Endothelial cell of umbilical vein (primary cell): ENCODE measurements around the gene IGSF9. TPM values are rescaled to one million over a fixed set of nuclear protein-coding genes. Genes with fewer than 3 reads are reported as not detected.

Experiments
- BruUV-seq: library from RNA; stranded (reverse); fragments of 400-500 nt; replicated peaks from 2 replicates; lab custom pipeline; 2021; lab: Mats Ljungman, UMichigan
- CTCF ChIA-PET: fragments of 300-600, 350-600 bp; sonication (Branson Sonifier 250); formaldehyde crosslinking; loops from one replicate; lab custom pipeline; 2021; ENCODE audit warnings: antibody characterized with exemption, inconsistent platforms; lab: Charles Lee
- POLR2A ChIA-PET: fragments of 300-600, 350-600 bp; sonication (Branson Sonifier 250); formaldehyde crosslinking; loops from one replicate; lab custom pipeline; 2021; ENCODE audit warnings: antibody characterized with exemption, inconsistent platforms; lab: Charles Lee
- DNase-seq: peaks from one replicate; pipeline ENCODE4 v3.0.0-alpha.2; 2011; ENCODE audit warnings: low read depth, low spot score
- FAIRE-seq: peaks from 2 replicates; lab custom pipeline; 2011; peaks lifted over from hg19 to GRCh38; lab: Jason Lieb, UNC
- H2AFZ ChIP-seq: 2 replicates; pipeline ENCODE4 v1.6.0; 2012; ENCODE audit warnings: low read depth, low read length, control low read depth, inconsistent platforms
- H3K27ac ChIP-seq: 2 replicates; pipeline ENCODE4 v1.5.1; 2011; ENCODE audit warnings: low read depth, mild to moderate bottlenecking, control low read depth, low read length, moderate library complexity; ENCODE audit not compliant: insufficient read depth
- H3K27me3 ChIP-seq, 2 experiments: 2 replicates each; pipeline versions ENCODE4 v1.6.0 to v1.6.1; 2011; ENCODE audit warnings: low read length in 2 of 2, mixed read lengths in 1 of 2; ENCODE audit not compliant: control insufficient read depth in 2 of 2, insufficient read depth in 2 of 2
- H3K36me3 ChIP-seq, 2 experiments: 2 replicates in 1 of 2; 3 replicates in 1 of 2; pipeline ENCODE4 v1.5.1; 2011; ENCODE audit warnings: low read length in 2 of 2, mild to moderate bottlenecking in 1 of 2, moderate library complexity in 1 of 2; ENCODE audit not compliant: control insufficient read depth in 2 of 2, insufficient read depth in 2 of 2; ENCODE audit errors: extremely low read depth in 1 of 2
- H3K4me1 ChIP-seq: 3 replicates; pipeline ENCODE4 v1.5.1; 2011; ENCODE audit warnings: mild to moderate bottlenecking, low read length; ENCODE audit not compliant: control insufficient read depth, insufficient read depth; ENCODE audit errors: extremely low read depth
- H3K4me2 ChIP-seq: 2 replicates; pipeline ENCODE4 v1.6.1; 2011; ENCODE audit warnings: low read length, control low read depth, mixed read lengths; ENCODE audit not compliant: insufficient read depth
- H3K4me3 ChIP-seq, 3 experiments: fragments of 200-600 bp in 1 of 3; sonication (generic), shearing (Covaris generic) in 1 of 3; replicated peaks in 1 of 3; 2 replicates each; pipeline ENCODE4 v1.5.1; 2011 to 2016; ENCODE audit warnings: control low read depth in 3 of 3, low read length in 3 of 3, mild to moderate bottlenecking in 2 of 3, inconsistent platforms in 1 of 3, low read depth in 1 of 3, moderate library complexity in 1 of 3; ENCODE audit not compliant: insufficient read depth in 1 of 3
- H3K79me2 ChIP-seq: 2 replicates; pipeline ENCODE4 v1.6.0; 2012; ENCODE audit warnings: low read length, inconsistent platforms; ENCODE audit not compliant: control insufficient read depth, insufficient read depth
- H3K9ac ChIP-seq: replicated peaks from 2 replicates; pipeline ENCODE3; 2011; ENCODE audit warnings: low read length, control low read depth; ENCODE audit not compliant: insufficient read depth; ENCODE audit errors: extremely low read depth
- H3K9me1 ChIP-seq: replicated peaks from 3 replicates; pipeline ENCODE4 v1.6.0; 2011; ENCODE audit warnings: mild to moderate bottlenecking, low read length; ENCODE audit not compliant: control insufficient read depth, insufficient read depth; ENCODE audit errors: extremely low read depth
- H3K9me3 ChIP-seq: replicated peaks from 2 replicates; pipeline ENCODE4 v1.5.1; 2012; ENCODE audit warnings: low read length, inconsistent platforms; ENCODE audit not compliant: control insufficient read depth, insufficient read depth
- H4K20me1 ChIP-seq: replicated peaks from 2 replicates; pipeline ENCODE3; 2011; ENCODE audit warnings: mild to moderate bottlenecking, low read length; ENCODE audit not compliant: control insufficient read depth, insufficient read depth; ENCODE audit errors: extremely low read depth
- CTCF ChIP-seq, 2 donors: IDR thresholded peaks; 1 replicate in 1 of 2; 2 replicates in 1 of 2; pipeline ENCODE4 v1.5.1; 2011; ENCODE audit warnings: low read length in 2 of 2, mild to moderate bottlenecking in 2 of 2, moderate library complexity in 2 of 2, control low read depth in 1 of 2, inconsistent platforms in 1 of 2, low read depth in 1 of 2; ENCODE audit not compliant: insufficient read depth in 1 of 2; ENCODE audit errors: extremely low read depth in 1 of 2
- EZH2 ChIP-seq: IDR thresholded peaks from 2 replicates; pipeline ENCODE4 v1.6.1; 2012; ENCODE audit warnings: borderline replicate concordance, low read depth, mild to moderate bottlenecking, moderate library complexity, low read length, inconsistent platforms; ENCODE audit not compliant: severe bottlenecking
- FOS ChIP-seq: IDR thresholded peaks from 2 replicates; pipeline ENCODE4 v1.6.1; 2011; ENCODE audit warnings: mild to moderate bottlenecking, low read length, moderate library complexity, borderline replicate concordance; ENCODE audit not compliant: insufficient read depth
- GATA2 ChIP-seq: IDR thresholded peaks from 2 replicates; pipeline ENCODE4 v1.7.0; 2011; ENCODE audit warnings: low read depth, mild to moderate bottlenecking, moderate library complexity, mixed read lengths, low read length; ENCODE audit not compliant: insufficient read length, insufficient read depth
- JUN ChIP-seq: IDR thresholded peaks from 2 replicates; pipeline ENCODE4 v1.6.1; 2011; ENCODE audit warnings: borderline replicate concordance, low read depth; ENCODE audit not compliant: insufficient read length, insufficient read depth
- MAX ChIP-seq: IDR thresholded peaks from 2 replicates; pipeline ENCODE4 v1.6.1; 2011; ENCODE audit not compliant: insufficient read depth, insufficient read length
- MYC ChIP-seq: IDR thresholded peaks from one replicate; pipeline ENCODE4 v1.6.1; 2011; ENCODE audit warnings: mild to moderate bottlenecking, low read depth, low read length
- POLR2A ChIP-seq: IDR thresholded peaks from 2 replicates; pipeline ENCODE4 v1.6.1; 2012; ENCODE audit warnings: low read depth, mild to moderate bottlenecking, control low read depth, low read length
- POLR2AphosphoS5 ChIP-seq: IDR thresholded peaks from 2 replicates; pipeline ENCODE4 v1.6.1; 2012; ENCODE audit warnings: low read depth, mild to moderate bottlenecking, control low read depth, low read length, moderate library complexity; ENCODE audit not compliant: insufficient read depth
- dilution Hi-C: fragments of 300-500 bp; cut with MboI; formaldehyde crosslinking; loops from one replicate; pipeline ENCODE4 v1.15.0; 2019; ENCODE audit warnings: low sequenced_read_pairs; ENCODE audit not compliant: extremely low pct_ligation_motif_present
- intact Hi-C: fragments of 100-400 bp; cut with micrococcal nuclease; formaldehyde crosslinking; loops from one replicate; pipeline ENCODE4 v1.10.0; 2022
- polyA plus RNA-seq, 4 experiments: library from polyadenylated mRNA; depleted of rRNA in 3 of 4; stranded (reverse) in 3 of 4; unstranded in 1 of 4; fragments of >200 nt; gene quantifications; 2 replicates each; pipeline versions ENCODE4 v1.2.1 to v1.2.3, GENCODE V29; 2011 to 2012; ENCODE audit warnings: missing spikeins in 1 of 4
- total RNA-seq: library from RNA; stranded (reverse); gene quantifications from 2 replicates; pipeline ENCODE4 v1.2.3, GENCODE V29; 2021

IGSF9 gene
- total and polyA plus RNA-seq, 2 donors (not counting 3 experiments of a cell fraction or from before 2014, with no cell fraction given), result 0.15 TPM

GRCh38 chr1:159953536-159954515 is 8.4 kb upstream of the IGSF9 start, which contains the start of gene SLAMF9:
SLAMF9 (minus strand) TSS chr1:159954237; CDS start chr1:159954137, 100 bp downstream.
- H3K9ac ChIP-seq, result no peak within 1 kb of the TSS
- no peak for TF ChIP-seq EZH2
- no peak for TF ChIP-seq GATA2
- TF ChIP-seq POLR2AphosphoS5, result no peak
- TF ChIP-seq JUN, result no peak
- no peak for TF ChIP-seq MYC
- H3K4me1 ChIP-seq, result no peaks in the 10 kb centered on the region
- BruUV-seq, result no TSS peak
- no peak within 1 kb of the TSS for H3K4me2 ChIP-seq
- ChIA-PET CTCF (interaction anchor here (1.0 to 1.4 kb wide), 3 partner anchors 33 to 54 kb away, joined by 3 to 5 read pairs (median 3); no protein-coding TSS in a partner anchor), POLR2A (no interaction called here)
- intact Hi-C loops (no loop called here), dilution Hi-C loops (no loop called here)
- peaks cover 20 to 25% of the 10 kb centered on the region in 2 experiments for H3K27me3 ChIP-seq
- no peak within 1 kb of the TSS for H3K27ac ChIP-seq
- H3K9me3 ChIP-seq, result no peaks in the 10 kb centered on the region
- no peak within 1 kb of the TSS for H3K4me3 ChIP-seq
- DNase-seq (no peak), FAIRE-seq (no peak)
- H4K20me1 ChIP-seq, result no peaks in the 10 kb centered on the region
- H2AFZ ChIP-seq, result no peak within 1 kb of the TSS
- H3K9me1 ChIP-seq, result no peaks in the 10 kb centered on the region
- no peaks in the 10 kb centered on the region for H3K36me3 ChIP-seq
- H3K79me2 ChIP-seq, result no peaks in the 10 kb centered on the region

GRCh38 chr1:159952932-159953331 is 7.5 kb upstream of the IGSF9 start:
- POLR2A ChIA-PET, result no interaction called here
- Histone ChIP-seq H3K4me1 (no peaks in the 10 kb centered on the region), H3K27me3 (peaks cover 23 to 25% of the 10 kb centered on the region in 2 experiments), H3K4me2 (no peak overlapping the region), H3K9me1 (no peaks in the 10 kb centered on the region), H4K20me1 (no peaks in the 10 kb centered on the region), H3K9me3 (no peaks in the 10 kb centered on the region), H3K36me3 (no peaks in the 10 kb centered on the region), H2AFZ (no peak overlapping the region), H3K4me3 (no peak overlapping the region), H3K27ac (no peak overlapping the region), H3K9ac (no peak overlapping the region), H3K79me2 (no peaks in the 10 kb centered on the region)
- CTCF ChIA-PET, result interaction anchor here (1.0 kb wide), 2 partner anchors 14 to 55 kb away, joined by 3 to 4 read pairs; no protein-coding TSS in a partner anchor
- no peak for TF ChIP-seq FOS
- no peak for TF ChIP-seq MYC
- no peak for TF ChIP-seq JUN
- no peak for TF ChIP-seq POLR2A
- TF ChIP-seq POLR2AphosphoS5, result no peak
- TF ChIP-seq GATA2, result no peak
- TF ChIP-seq MAX, result no peak
- TF ChIP-seq CTCF (IDR thresholded peaks at IDR 0.05; ENCODE audit: extremely low read depth in 1 of 2, insufficient read depth in 1 of 2, low read depth in 1 of 2, low read length in 2 of 2), result no peak
- no peak for TF ChIP-seq EZH2
- FAIRE-seq (no peak), DNase-seq (no peak)
- intact Hi-C loops (no loop called here), dilution Hi-C loops (no loop called here)
- BruUV-seq, result no TSS peak
